HepG2 (cell line): ENCODE results near the gene FGA. TPM values are rescaled to one million over a fixed set of nuclear protein-coding genes. Genes with fewer than 3 reads are reported as not detected.

Experiments used
- AHR ChIP-seq: IDR thresholded peaks from 2 replicates; pipeline ENCODE4 v1.6.1; 2018; ENCODE audit warnings: missing genetic modification reagents, missing compliant biosample characterization
- ARID3A ChIP-seq: IDR thresholded peaks from 2 replicates; pipeline ENCODE4 v1.6.1; 2012; ENCODE audit warnings: low read depth, low read length, improper control_type of control experiment
- BCLAF1 ChIP-seq: fragments of 450-650 bp; IDR thresholded peaks from 2 replicates; pipeline ENCODE4 v1.6.1; 2017; ENCODE audit warnings: mild to moderate bottlenecking
- CERS6 ChIP-seq: sonication (generic); formaldehyde crosslinking; IDR thresholded peaks from 2 replicates; pipeline ENCODE4 v1.5.0; 2020; ENCODE audit warnings: missing genetic modification reagents
- ETS1 ChIP-seq: sonication (generic); formaldehyde crosslinking; IDR thresholded peaks from 2 replicates; pipeline ENCODE4 v1.4.0; 2020; ENCODE audit warnings: missing genetic modification reagents
- GLMP ChIP-seq: sonication (generic); formaldehyde crosslinking; IDR thresholded peaks from 2 replicates; pipeline ENCODE4 v1.9.0; 2021; ENCODE audit warnings: missing genetic modification reagents, mild to moderate bottlenecking, borderline replicate concordance
- KDM3A ChIP-seq: IDR thresholded peaks from 2 replicates; pipeline ENCODE4 v1.6.1; 2018; ENCODE audit warnings: low read depth, missing compliant biosample characterization
- NR2C2 ChIP-seq: sonication (generic); formaldehyde crosslinking; IDR thresholded peaks from 2 replicates; pipeline ENCODE4 v1.4.0; 2020; ENCODE audit warnings: missing genetic modification reagents, mild to moderate bottlenecking, moderate library complexity, borderline replicate concordance
- SIN3B ChIP-seq: fragments of 150-350 bp; IDR thresholded peaks from 2 replicates; pipeline ENCODE4 v1.6.1; 2014; ENCODE audit warnings: low read length
- TFDP2 ChIP-seq: sonication (generic); formaldehyde crosslinking; IDR thresholded peaks from 2 replicates; pipeline ENCODE4 v1.4.0; 2020; ENCODE audit warnings: missing genetic modification reagents
- THAP8 ChIP-seq: sonication (generic); formaldehyde crosslinking; IDR thresholded peaks from 2 replicates; pipeline ENCODE4 v1.5.1; 2020; ENCODE audit warnings: missing genetic modification reagents, mild to moderate bottlenecking, borderline replicate concordance
- TIGD3 ChIP-seq: sonication (generic); formaldehyde crosslinking; IDR thresholded peaks from 2 replicates; pipeline ENCODE4 v1.5.1; 2020; ENCODE audit warnings: mild to moderate bottlenecking, missing genetic modification reagents, borderline replicate concordance
- ZNF17 ChIP-seq: sonication (generic); formaldehyde crosslinking; IDR thresholded peaks from 2 replicates; pipeline ENCODE4 v1.5.0; 2020; ENCODE audit warnings: mild to moderate bottlenecking, missing genetic modification reagents
- ZNF558 ChIP-seq: sonication (generic); formaldehyde crosslinking; IDR thresholded peaks from 2 replicates; pipeline ENCODE4 v1.9.0; 2022; ENCODE audit warnings: mild to moderate bottlenecking, missing genetic modification reagents, borderline replicate concordance
- ZNF724P ChIP-seq: sonication (generic); formaldehyde crosslinking; IDR thresholded peaks from 2 replicates; pipeline ENCODE4 v1.8.0; 2022; ENCODE audit warnings: missing genetic modification reagents, borderline replicate concordance
- ZNF766 ChIP-seq: sonication (generic); formaldehyde crosslinking; IDR thresholded peaks from 2 replicates; pipeline ENCODE4 v1.5.0; 2020; ENCODE audit warnings: missing genetic modification reagents, borderline replicate concordance
- ZNF768 ChIP-seq: sonication (generic); formaldehyde crosslinking; IDR thresholded peaks from 2 replicates; pipeline ENCODE4 v1.4.0; 2020; ENCODE audit warnings: missing genetic modification reagents
- ZNF790 ChIP-seq: sonication (generic); formaldehyde crosslinking; IDR thresholded peaks from 2 replicates; pipeline ENCODE4 v1.8.0; 2022; ENCODE audit warnings: missing genetic modification reagents, mild to moderate bottlenecking, borderline replicate concordance
- ZNF792 ChIP-seq: IDR thresholded peaks from 2 replicates; pipeline ENCODE4 v1.6.1; 2016
- polyA plus RNA-seq, 8 experiments: library from polyadenylated mRNA; depleted of rRNA in 3 of 8; stranded (reverse) in 7 of 8; unstranded in 1 of 8; fragments of >200 nt; fragmentation: Illumina TruSeq in 4 of 8; extraction: Trizol in 4 of 8; gene quantifications; 2 replicates each; pipeline versions ENCODE4 v1.2.1 to v1.2.3, GENCODE V29; 2011 to 2016; ENCODE audit warnings: low read depth in 4 of 8, missing spikeins in 1 of 8, mixed read lengths in 1 of 8; ENCODE audit not compliant: insufficient read depth in 1 of 8
- total RNA-seq, 5 experiments: library from RNA; depleted of rRNA; stranded (reverse); fragments of >200 nt; fragmentation: Illumina TruSeq; extraction: Trizol; gene quantifications; 2 replicates each; pipeline ENCODE4 v1.2.3, GENCODE V29; 2016; ENCODE audit warnings: low read depth in 1 of 5

The FGA gene
- total and polyA plus RNA-seq, 2 of the 13 experiments (the other 11 are each of a cell fraction or from before 2014, with no cell fraction given), result 640 to 1,523 TPM

- TF ChIP-seq TFDP2 (CRISPR knock-in tag) (no peak), BCLAF1 (no peak), SIN3B (no peak), NR2C2 (CRISPR knock-in tag) (peak; percentile 60; the same call in 1 of the 2 replicates), THAP8 (CRISPR knock-in tag) (no peak), ZNF792 (peak; percentile 82), ETS1 (no peak), CERS6 (no peak), ZNF790 (no peak), ZNF17 (CRISPR knock-in tag) (no peak), ZNF768 (CRISPR knock-in tag) (no peak), GLMP (CRISPR knock-in tag) (no peak), AHR (CRISPR knock-in tag) (no peak), ZNF724P (CRISPR knock-in tag) (no peak), ZNF766 (CRISPR knock-in tag) (no peak), KDM3A (CRISPR knock-in tag) (peak; percentile 54; the same call in 1 of the 2 replicates), ZNF558 (CRISPR knock-in tag) (no peak), TIGD3 (no peak), ARID3A (peak; percentile 72)
Observed at GRCh38 chr4:154577324-154577723, 13.2 kb downstream of the FGA start (continued).
